Thoracic aorta (tissue), 2 donors: ENCODE data around the gene CAMSAP1. TPM values are rescaled to one million over a fixed set of nuclear protein-coding genes. Genes with fewer than 3 reads are reported as not detected.

Experiments
- ATAC-seq: fragments of 150-250 bp; one replicate; pipeline ENCODE4 v1.8.0; 2017; ENCODE audit warnings: low read depth; ENCODE audit not compliant: insufficient number of reproducible peaks, low FRiP score
- DNase-seq: peaks from one replicate; pipeline ENCODE4 v3.0.0-alpha.2; 2020; ENCODE audit warnings: low spot score
- H3K27ac ChIP-seq, 2 donors: fragments of 200-600 bp; sonication (generic); 1 replicate in 1 of 2; 2 replicates in 1 of 2; pipeline ENCODE4 v1.5.1; 2016; ENCODE audit warnings: mild to moderate bottlenecking in 2 of 2, moderate library complexity in 2 of 2
- H3K27me3 ChIP-seq: fragments of 200-600 bp; sonication (generic); replicated peaks from 2 replicates; pipeline ENCODE4 v1.6.0; 2016; ENCODE audit warnings: mild to moderate bottlenecking; ENCODE audit not compliant: insufficient read depth
- H3K36me3 ChIP-seq: fragments of 200-600 bp; sonication (generic); one replicate; pipeline ENCODE4 v1.5.1; 2016
- H3K4me1 ChIP-seq, 2 donors: fragments of 200-600 bp; sonication (generic); 1 replicate in 1 of 2; 2 replicates in 1 of 2; pipeline versions ENCODE4 v1.5.1 to v1.6.0; 2016; ENCODE audit warnings: low read depth in 2 of 2, mild to moderate bottlenecking in 1 of 2; ENCODE audit not compliant: control insufficient read depth in 1 of 2
- H3K4me3 ChIP-seq: fragments of 200-600 bp; sonication (generic); 2 replicates; pipeline ENCODE4 v1.5.1; 2016; ENCODE audit warnings: mild to moderate bottlenecking
- H3K9me3 ChIP-seq: fragments of 200-600 bp; sonication (generic); 2 replicates; pipeline ENCODE4 v1.5.1; 2016
- CTCF ChIP-seq: fragments of 200-600 bp; sonication (generic); IDR thresholded peaks from one replicate; pipeline ENCODE4 v1.5.1; 2019; ENCODE audit warnings: antibody characterized with exemption
- total RNA-seq, 2 donors: library from RNA; depleted of rRNA; stranded (reverse); fragments of >200 nt; gene quantifications; one replicate each; pipeline versions ENCODE4 v1.1.0 to v1.2.3, GENCODE V29; 2016

CAMSAP1 gene
- total RNA-seq, 2 donors from 2014 or later = 19.1 to 20.2 TPM

- Histone ChIP-seq H3K36me3 (no peaks in the 10 kb centered on the region), H3K4me3 (peak overlapping the region; percentile 20), H3K27me3 (no peaks in the 10 kb centered on the region), H3K9me3 (no peaks in the 10 kb centered on the region), H3K4me1 (peaks cover 16 to 41% of the 10 kb centered on the region in 2 donors), H3K27ac (no peak overlapping the region)
- DNase-seq (no peak), ATAC-seq (no peak)
- no peak for TF ChIP-seq CTCF
These were observed 19.7 kb downstream of the CAMSAP1 start for GRCh38 chr9:135887585-135888050.

- H3K4me1 ChIP-seq = peaks cover 16 to 41% of the 10 kb centered on the region in 2 donors
- no peaks in the 10 kb centered on the region for H3K36me3 ChIP-seq
- H3K27me3 ChIP-seq = no peaks in the 10 kb centered on the region
- DNase-seq (peak; percentile 35), ATAC-seq (no peak)
- peak overlapping the region; percentile 20 for H3K4me3 ChIP-seq
- peak overlapping the region in 1 of 2 donors; percentile 7 for H3K27ac ChIP-seq
- TF ChIP-seq CTCF = no peak
- no peaks in the 10 kb centered on the region for H3K9me3 ChIP-seq
These were observed 20.3 kb downstream of the CAMSAP1 start for GRCh38 chr9:135887021-135887507.

- DNase-seq (no peak), ATAC-seq (no peak)
- no peak for TF ChIP-seq CTCF
- peak overlapping the region; percentile 20 for H3K4me3 ChIP-seq
- H3K27me3 ChIP-seq = no peaks in the 10 kb centered on the region
- H3K36me3 ChIP-seq = no peaks in the 10 kb centered on the region
- peaks cover 16 to 41% of the 10 kb centered on the region in 2 donors for H3K4me1 ChIP-seq
- no peak overlapping the region for H3K27ac ChIP-seq
- no peaks in the 10 kb centered on the region for H3K9me3 ChIP-seq
These were observed 21.0 kb downstream of the CAMSAP1 start for GRCh38 chr9:135886147-135886981.

GRCh38 chr9:135885100-135885853 lies 22.1 kb downstream of the CAMSAP1 start:
- Histone ChIP-seq H3K36me3 (no peaks in the 10 kb centered on the region), H3K4me3 (no peak overlapping the region), H3K27ac (no peak overlapping the region), H3K9me3 (no peaks in the 10 kb centered on the region), H3K27me3 (no peaks in the 10 kb centered on the region), H3K4me1 (peaks cover 16 to 41% of the 10 kb centered on the region in 2 donors)
- TF ChIP-seq CTCF = no peak
- DNase-seq = no peak
- no peak for ATAC-seq
